Endometrium (tissue), 2 donors: ENCODE measurements around the gene EIF4H.
"Not testable (repeated sequence)": the region's sequence is repeated elsewhere in the genome, so short reads cannot be mapped to it uniquely, and the experiment has no call there.

Experiments used
- FAIRE-seq: peaks from 2 replicates; lab custom pipeline; 2012; peaks lifted over from hg19 to GRCh38; lab: Jason Lieb, UNC
- donor health status: control.
- donor health status: control.

The EIF4H gene

GRCh38 chr7:74199551-74200355 is 25.6 kb downstream of the EIF4H start:
- no peak for FAIRE-seq

- no peak for FAIRE-seq
Measured at GRCh38 chr7:74202841-74203556, 28.8 kb downstream of the EIF4H start.

DNA sequence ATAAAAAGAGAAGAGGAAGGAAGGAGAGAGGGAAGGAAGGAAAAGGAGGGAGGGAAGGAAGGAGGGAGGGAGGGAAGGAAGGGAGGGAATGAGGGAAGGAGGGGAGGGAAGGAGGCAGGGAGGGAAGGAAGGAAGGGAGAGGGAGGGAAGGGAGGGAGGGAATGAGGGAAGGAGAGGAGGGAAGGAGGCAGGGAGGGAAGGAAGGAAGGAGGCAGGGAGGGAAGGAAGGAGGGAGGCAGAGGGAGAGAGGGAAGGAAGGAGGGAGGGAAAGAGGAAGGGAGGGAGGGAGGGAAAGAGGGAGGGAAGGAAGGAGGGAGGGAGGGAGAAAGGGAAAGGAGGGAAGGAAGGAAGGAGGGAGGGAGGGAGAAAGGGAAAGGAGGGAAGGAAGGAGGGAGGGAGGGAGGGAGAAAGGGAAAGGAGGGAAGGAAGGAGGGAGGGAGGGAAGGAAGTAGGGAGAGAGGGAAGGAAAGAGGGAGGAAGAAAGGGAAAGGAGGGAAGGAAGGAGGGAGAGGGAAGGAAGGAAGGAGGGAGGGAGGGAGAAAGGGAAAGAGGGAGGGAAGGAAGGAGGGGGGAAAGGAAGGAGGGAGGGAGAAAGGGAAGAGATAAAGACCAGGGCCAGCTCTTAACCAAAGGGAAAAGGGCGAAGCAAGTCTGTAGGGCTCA is 29.9 kb downstream of the EIF4H start:
- FAIRE-seq = no peak

GRCh38 chr7:74206052-74206451 is 31.9 kb downstream of the EIF4H start:
- not testable (repeated sequence) for FAIRE-seq

GRCh38 chr7:74206589-74207120 is 32.5 kb downstream of the EIF4H start:
- no peak for FAIRE-seq

GRCh38 chr7:74207586-74207985 is 33.4 kb downstream of the EIF4H start:
- FAIRE-seq = no peak

DNA sequence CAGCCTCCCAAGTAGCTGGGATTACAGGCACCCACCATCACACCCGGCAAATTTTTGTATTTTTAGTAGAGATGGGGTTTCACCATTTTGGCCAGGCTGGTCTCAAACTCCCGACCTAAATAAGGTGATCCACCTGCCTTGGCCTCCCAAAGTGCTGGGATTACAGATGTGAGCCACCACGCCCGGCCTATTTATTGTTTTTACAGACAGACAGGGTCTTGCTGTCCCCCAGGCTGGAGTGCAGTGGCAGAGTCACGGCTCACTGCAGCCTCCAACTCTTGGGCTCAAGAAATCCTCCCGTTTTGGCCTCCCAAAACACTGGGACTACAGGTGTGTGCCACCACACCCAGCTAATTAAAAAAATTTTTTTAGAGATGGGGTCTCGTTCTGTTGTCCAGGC is 34.1 kb downstream of the EIF4H start:
- FAIRE-seq = not testable (repeated sequence)

GRCh38 chr7:74212661-74213060 is 38.5 kb downstream of the EIF4H start:
- FAIRE-seq = no peak

GRCh38 chr7:74214816-74215630 is 40.9 kb downstream of the EIF4H start:
- FAIRE-seq = no peak

GRCh38 chr7:74215921-74216320 is 41.8 kb downstream of the EIF4H start:
- no peak for FAIRE-seq

- no peak for FAIRE-seq
Measured at GRCh38 chr7:74216361-74216761, 42.2 kb downstream of the EIF4H start.

DNA sequence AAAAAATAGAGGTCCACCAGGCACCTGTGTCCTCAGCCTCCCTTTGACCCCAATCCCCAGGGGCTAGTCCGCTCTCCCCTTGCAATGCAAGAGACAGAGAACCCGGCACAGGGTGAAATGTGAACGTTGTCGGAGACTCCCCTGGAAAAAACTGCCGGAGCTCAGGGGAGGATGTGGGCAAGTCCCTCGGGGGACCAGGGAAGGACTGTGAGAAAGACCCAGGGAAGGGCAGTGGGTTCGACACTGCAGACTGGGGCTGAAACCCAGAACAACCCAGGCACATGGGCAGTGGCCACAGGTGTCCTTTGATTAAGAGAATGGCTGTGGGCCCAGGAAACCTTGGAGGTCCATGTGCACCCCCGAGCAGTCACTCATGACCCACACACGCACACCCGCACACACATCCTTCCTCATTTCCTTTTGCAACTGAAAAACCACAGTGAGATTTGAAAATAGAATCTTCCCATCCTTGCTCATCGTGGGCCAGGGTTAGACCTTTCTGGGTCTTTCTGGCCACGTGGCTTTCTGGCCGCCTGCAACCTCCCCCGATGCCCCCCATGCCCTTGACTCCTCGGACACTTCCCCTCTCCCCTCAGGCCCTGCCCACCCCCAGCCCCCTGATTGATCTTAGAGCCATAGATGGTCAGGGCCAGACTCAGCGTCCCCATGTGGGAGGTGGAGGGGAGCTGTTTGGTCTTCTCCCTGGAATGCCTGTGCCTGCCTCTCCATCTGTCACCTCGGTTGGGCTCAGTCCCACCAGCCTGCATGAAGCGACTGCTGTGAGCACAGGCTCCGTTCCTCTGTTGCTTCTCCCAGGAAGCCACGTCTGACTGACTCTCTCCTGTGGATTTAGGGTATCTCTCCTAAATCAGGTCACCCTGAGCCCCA is 43.5 kb downstream of the EIF4H start:
- FAIRE-seq = no peak

DNA sequence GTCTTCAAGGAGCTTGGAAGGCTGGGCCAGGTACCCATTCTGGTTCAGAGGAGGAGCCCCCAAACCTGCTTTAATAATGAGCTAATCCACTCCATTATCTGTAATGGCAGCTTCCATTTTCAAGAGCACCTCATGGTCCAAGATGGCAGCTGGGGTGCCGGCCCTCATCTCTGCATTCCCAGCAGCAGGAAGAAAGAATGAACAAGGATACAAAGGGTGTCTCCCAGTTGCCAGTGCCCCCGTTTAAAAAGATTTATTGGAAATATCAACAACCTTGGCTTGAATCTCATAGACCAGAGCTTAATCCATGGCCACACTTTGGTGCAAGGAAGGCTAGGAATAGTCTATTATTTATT is 44.2 kb downstream of the EIF4H start:
- no peak for FAIRE-seq

GRCh38 chr7:74219416-74219815 is 45.3 kb downstream of the EIF4H start:
- FAIRE-seq = no peak

GRCh38 chr7:74220229-74220628 is 46.1 kb downstream of the EIF4H start:
- no peak for FAIRE-seq

DNA sequence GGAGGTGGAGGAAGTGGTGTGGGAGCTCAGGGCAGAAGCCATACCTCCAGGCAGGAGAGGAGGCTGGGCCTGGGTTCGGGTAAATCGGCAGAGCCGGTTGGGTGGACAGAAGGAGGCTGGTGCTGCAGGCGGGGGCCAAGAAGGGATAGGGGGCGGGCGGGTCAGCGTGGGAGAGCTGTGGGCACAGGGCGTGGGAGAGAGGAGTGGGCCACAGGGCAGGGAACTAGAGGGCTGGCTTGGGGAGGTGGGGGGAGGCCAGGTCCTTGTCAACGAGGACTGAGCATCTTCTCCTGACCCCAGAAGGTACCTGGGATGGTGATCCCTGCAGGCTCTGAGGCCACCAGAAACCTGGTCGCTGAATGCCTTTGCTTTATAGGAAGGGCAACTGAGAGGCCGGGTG is 47.6 kb downstream of the EIF4H start:
- FAIRE-seq = no peak

DNA sequence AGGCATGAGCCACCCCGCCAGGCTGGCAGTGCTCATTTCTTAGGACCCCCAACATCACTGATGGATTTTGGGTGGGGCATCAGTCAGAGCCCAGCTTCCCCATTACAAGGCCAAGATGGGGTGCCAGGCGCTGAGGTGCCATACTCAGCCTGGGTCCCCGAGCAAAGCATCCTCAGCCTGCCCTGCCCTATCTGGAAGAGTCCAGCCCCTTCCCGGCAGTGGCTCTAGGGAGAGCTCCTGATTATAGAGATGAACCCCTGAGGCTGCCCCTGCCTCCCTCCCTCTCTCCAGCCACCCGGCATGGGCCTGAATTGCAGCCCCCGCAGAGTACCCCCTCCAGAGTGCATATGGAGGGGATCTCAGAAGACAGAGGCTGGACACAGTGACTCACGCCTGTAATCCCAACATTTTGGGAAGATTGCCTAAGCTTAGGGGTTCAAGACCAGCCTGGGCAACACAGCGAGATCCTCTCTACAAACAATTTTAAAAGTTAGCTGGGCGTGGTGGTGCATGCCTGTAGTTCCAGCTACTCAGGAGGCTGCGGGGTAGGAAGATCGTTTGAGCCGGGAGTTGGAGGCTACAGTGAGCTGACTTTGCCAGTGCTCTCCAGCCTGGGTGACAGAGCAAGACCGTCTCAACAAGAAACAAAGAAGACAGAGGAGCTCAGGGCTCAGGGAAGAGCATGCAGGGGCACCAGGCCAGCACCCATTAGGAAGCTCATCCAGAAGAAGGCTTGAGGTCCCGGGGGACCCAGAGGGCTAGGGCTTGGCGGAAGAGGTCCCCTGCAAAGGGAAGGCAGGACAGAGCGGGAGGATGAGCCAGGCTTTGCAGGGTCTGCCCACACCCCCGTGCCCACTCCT is 48.9 kb downstream of the EIF4H start:
- FAIRE-seq = no peak

DNA sequence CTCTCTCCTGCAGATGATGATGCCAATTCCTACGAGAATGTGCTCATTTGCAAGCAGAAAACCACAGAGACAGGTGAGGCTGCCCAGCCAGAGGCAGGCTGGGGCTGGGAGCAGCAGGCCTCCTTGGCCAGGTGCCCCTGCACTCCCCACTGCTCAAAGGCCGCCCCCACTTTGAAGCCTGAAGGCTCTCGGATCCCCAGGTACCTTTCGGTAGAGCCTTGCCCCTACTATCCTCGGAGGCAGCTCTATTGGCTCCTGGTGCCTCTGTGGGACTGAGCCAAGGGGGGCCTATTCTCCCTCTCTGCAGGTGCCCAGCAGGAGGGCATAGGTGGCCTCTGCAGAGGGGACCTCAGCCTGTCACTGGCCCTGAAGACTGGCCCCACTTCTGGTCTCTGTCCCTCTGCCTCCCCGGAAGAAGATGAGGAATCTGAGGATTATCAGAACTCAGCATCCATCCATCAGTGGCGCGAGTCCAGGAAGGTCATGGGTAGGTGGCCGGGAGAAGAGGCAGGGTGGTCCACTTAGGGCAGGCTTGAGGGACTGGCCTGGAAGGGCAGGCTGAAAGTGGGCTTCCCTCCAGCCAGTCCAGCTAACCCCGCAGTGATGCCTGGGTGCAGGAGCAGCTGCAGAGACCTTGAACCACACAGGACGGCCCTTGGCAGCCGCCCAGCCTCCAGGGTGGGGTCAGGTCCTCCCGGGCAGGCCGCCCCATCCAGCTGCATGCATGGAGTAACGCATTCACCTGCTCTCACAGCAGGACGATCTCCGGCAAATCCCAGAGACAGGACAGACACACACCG is 49.8 kb downstream of the EIF4H start:
- FAIRE-seq = no peak

GRCh38 chr7:74224511-74224832 is 50.3 kb downstream of the EIF4H start:
- FAIRE-seq = no peak
